ENCODE measurements around the gene RABAC1. TPM values are rescaled to one million over a fixed set of nuclear protein-coding genes. Genes with fewer than 3 reads are reported as not detected.

Gene RABAC1
- total and polyA plus RNA-seq, 11 donors: 43.2 to 217 (median 87.6) TPM

DNA sequence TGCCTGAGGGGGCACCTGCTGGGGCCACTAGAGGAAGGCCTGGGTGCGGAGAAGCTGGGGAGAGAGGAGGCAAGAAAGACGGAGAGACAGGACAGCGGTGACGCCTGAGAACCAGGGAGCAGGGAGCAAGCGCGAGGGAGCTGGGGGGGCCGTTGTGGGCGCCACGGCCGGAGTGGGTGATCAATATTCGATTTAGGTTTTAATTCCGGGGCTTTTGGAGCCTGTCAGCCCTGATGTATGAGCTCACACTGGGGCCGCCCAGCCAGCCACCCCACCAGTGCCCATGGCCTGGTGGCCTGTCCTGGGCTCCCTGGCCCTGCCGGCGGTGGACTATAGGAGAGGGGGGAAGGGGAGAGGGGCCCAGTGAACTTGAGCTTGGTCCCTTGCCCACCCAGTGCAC is 22.2 kb downstream of the RABAC1 start:
- H3K4me1 ChIP-seq: peaks cover 0 to 17% (median 3%) of the 10 kb centered on the region in 12 donors
- no peak overlapping the region for H3K27ac ChIP-seq
- DNase-seq (no peak), ATAC-seq (no peak)
- H3K36me3 ChIP-seq: no peaks in the 10 kb centered on the region
- no peak overlapping the region for H3K4me3 ChIP-seq
- intact Hi-C loops (cut with DNase I): loop anchor here in 2 of 10 donors (5.0 kb wide), 1 partner anchor 65 kb away; no protein-coding TSS in a partner anchor
- no peak for TF ChIP-seq POLR2A (IDR thresholded peaks at IDR 0.05)
- TF ChIP-seq, protein P1, sequence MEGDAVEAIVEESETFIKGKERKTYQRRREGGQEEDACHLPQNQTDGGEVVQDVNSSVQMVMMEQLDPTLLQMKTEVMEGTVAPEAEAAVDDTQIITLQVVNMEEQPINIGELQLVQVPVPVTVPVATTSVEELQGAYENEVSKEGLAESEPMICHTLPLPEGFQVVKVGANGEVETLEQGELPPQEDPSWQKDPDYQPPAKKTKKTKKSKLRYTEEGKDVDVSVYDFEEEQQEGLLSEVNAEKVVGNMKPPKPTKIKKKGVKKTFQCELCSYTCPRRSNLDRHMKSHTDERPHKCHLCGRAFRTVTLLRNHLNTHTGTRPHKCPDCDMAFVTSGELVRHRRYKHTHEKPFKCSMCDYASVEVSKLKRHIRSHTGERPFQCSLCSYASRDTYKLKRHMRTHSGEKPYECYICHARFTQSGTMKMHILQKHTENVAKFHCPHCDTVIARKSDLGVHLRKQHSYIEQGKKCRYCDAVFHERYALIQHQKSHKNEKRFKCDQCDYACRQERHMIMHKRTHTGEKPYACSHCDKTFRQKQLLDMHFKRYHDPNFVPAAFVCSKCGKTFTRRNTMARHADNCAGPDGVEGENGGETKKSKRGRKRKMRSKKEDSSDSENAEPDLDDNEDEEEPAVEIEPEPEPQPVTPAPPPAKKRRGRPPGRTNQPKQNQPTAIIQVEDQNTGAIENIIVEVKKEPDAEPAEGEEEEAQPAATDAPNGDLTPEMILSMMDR (IDR thresholded peaks at IDR 0.05): no peak
- H3K9me3 ChIP-seq: no peaks in the 10 kb centered on the region
- H3K27me3 ChIP-seq: peaks cover 15 to 77% (median 50%) of the 10 kb centered on the region in 9 donors
- WGBS, 4 donors: 68 to 77% (median 71%) methylated on average over 12 to 15 of the region's 15 CpGs

DNA sequence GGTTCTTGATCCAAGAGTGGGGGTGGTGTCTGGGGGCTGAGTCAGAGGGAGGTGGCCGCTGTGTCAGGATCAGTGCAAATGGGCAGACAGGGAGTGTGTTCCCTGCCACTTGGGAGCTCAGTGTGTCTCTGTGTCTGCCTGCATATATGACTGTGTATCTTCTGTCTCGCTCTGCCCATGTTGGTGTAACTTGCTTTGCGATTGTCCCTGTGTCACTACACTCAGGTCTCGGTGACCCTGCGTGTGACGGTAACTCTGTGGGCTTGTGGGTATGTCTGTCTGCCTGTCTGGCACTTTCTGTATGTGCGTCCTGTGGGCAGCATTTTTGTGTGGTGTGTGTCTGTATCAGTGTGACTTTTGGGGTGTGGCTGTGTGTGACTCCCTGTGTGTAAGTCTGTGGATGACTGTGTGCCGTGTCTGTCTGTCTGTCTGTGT is 22.7 kb downstream of the RABAC1 start:
- no peak for TF ChIP-seq POLR2A (IDR thresholded peaks at IDR 0.05)
- TF ChIP-seq, protein P1 (IDR thresholded peaks at IDR 0.05): no peak
- Histone ChIP-seq H3K4me3 (no peak overlapping the region), H3K27ac (no peak overlapping the region), H3K9me3 (no peaks in the 10 kb centered on the region), H3K27me3 (peaks cover 15 to 77% (median 54%) of the 10 kb centered on the region in 9 donors), H3K36me3 (no peaks in the 10 kb centered on the region), H3K4me1 (peaks cover 0 to 17% (median 3%) of the 10 kb centered on the region in 12 donors)
- WGBS, 4 donors: 70 to 79% (median 75%) methylated on average over 8 of the region's 8 CpGs
- intact Hi-C loops (cut with DNase I): loop anchor here in 2 of 10 donors (5.0 kb wide), 1 partner anchor 64 kb away; no protein-coding TSS in a partner anchor
- DNase-seq (no peak), ATAC-seq (no peak)

DNA sequence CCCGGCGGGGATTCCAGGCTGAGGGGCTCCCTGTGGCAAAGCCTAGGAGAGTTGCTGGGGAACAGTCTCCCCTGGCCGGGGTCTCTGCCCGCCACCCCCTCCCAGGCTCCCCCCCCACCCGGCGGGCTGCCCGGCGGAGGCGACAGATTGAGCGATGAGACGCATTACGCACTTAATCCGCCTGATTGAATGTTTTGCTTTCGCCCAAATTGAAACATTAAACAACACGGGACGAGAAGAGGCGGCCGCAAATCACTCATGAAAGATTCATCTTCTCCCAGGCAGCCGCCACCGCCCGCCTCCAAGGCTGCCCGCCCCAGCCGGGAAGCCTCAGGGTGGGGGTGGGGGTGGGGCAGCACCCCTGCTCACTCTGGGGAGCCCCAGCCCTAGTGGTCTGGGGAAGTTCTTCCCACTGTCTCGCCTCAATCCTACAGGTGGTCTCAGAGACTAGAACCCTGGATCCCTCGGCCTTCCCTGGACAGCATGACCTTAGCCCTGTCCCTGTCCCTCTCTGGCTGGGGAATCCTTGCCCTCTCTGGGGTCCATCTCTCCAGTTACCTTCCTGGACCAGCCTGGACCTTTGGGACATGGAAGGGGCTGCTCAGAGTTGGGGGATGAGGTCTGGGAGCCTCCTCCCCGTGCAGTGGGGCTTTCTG is 23.2 kb downstream of the RABAC1 start:
- TF ChIP-seq POLR2A (IDR thresholded peaks at IDR 0.05): no peak
- TF ChIP-seq, protein P1 (IDR thresholded peaks at IDR 0.05): no peak
- no peak overlapping the region for H3K27ac ChIP-seq
- H3K36me3 ChIP-seq: no peaks in the 10 kb centered on the region
- peaks cover 18 to 77% (median 54%) of the 10 kb centered on the region in 9 donors for H3K27me3 ChIP-seq
- intact Hi-C loops (cut with DNase I): loop anchor here in 3 of 10 donors (2.0 to 5.0 kb wide), 2 partner anchors 63 to 64 kb away; no protein-coding TSS in a partner anchor
- 24 to 30% (median 28%) methylated on average over 11 to 26 of the region's 26 CpGs for WGBS, 4 donors
- DNase-seq (no peak), ATAC-seq (no peak)
- H3K4me1 ChIP-seq: peaks cover 0 to 13% (median 3%) of the 10 kb centered on the region in 12 donors
- H3K4me3 ChIP-seq: no peak overlapping the region
- H3K9me3 ChIP-seq: no peaks in the 10 kb centered on the region

DNA sequence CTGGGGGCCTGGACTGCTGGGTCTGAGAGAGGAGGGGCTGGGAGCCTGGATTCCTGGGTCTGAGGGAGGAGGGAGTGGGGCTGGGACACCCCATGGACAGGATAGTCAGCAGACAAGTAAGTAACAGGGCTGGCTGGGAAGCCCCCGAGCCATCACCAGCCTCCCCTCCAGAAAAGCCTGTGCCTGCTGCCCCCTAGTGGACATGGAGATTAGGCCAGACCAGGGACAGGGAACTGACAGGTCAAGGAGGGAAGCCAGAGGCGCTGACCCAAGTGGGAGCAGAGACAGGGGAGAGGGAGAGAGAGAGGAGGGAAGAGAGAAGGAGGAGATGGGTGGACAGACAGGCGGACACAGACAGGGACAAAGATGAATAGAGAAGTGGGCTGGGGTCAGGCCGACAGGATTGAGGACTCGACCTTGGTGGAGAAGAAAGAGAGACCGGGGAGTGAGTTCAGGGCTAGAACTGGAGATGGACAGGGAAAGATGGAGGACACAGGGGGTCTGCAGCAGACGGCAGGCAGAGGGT is 24.2 kb downstream of the RABAC1 start:
- Histone ChIP-seq H3K36me3 (no peaks in the 10 kb centered on the region), H3K27me3 (peaks cover 25 to 77% (median 55%) of the 10 kb centered on the region in 9 donors)
- intact Hi-C loops (cut with DNase I): loop anchor here in 8 of 10 donors (2.0 to 5.0 kb wide), 5 partner anchors 48 to 63 kb away; partner anchors contain the start of genes ARHGEF1 (in 1 of the 8) and CD79A (in 1 of the 8)

More for the DNA sequence above, 24.2 kb downstream of the RABAC1 start:
- Histone ChIP-seq H3K4me3 (no peak overlapping the region), H3K27ac (no peak overlapping the region), H3K9me3 (no peaks in the 10 kb centered on the region), H3K4me1 (peaks cover 0 to 6% (median 0%) of the 10 kb centered on the region in 12 donors)
- TF ChIP-seq, protein P1 (IDR thresholded peaks at IDR 0.05): peak; percentile 66 to 85 (median 79)
- no peak for TF ChIP-seq POLR2A (IDR thresholded peaks at IDR 0.05)
- peak in 3 of 4 donors; percentile 62 to 75 (median 74) for ATAC-seq
- DNase-seq: peak; percentile 58 to 78 (median 70)
- WGBS, 4 donors: 23 to 33% (median 29%) methylated on average over 7 of the region's 7 CpGs

All from heart left ventricle (tissue), 16 donors.